DND-41 (cell line): Measurements from ENCODE around the gene FAM193A.

Experiments
- ATAC-seq: fragments of 200-7000 bp; cut with Tn5 transposase; 3 replicates; pipeline ENCODE4 v1.9.1; 2021; ENCODE audit warnings: low read depth; ENCODE audit not compliant: insufficient read depth
- DNase-seq: peaks from one replicate; pipeline ENCODE4 v3.0.0-alpha.2; 2020
- H2AFZ ChIP-seq: 2 replicates; pipeline ENCODE4 v1.6.0; 2012; ENCODE audit warnings: low read depth, low read length
- H3K27ac ChIP-seq: 2 replicates; pipeline ENCODE4 v1.5.1; 2012; ENCODE audit warnings: low read length, inconsistent platforms
- H3K27me3 ChIP-seq: fragments of 200-600 bp; sonication (generic); 2 replicates; pipeline ENCODE4 v1.6.0; 2012; ENCODE audit warnings: low read length, mild to moderate bottlenecking, inconsistent platforms; ENCODE audit not compliant: insufficient read depth, poor library complexity
- H3K36me3 ChIP-seq: 2 replicates; pipeline ENCODE4 v1.5.1; 2012; ENCODE audit warnings: low read length, inconsistent platforms; ENCODE audit not compliant: insufficient read depth
- H3K4me1 ChIP-seq: 2 replicates; pipeline ENCODE4 v1.5.1; 2012; ENCODE audit warnings: mild to moderate bottlenecking, low read length; ENCODE audit not compliant: insufficient read depth
- H3K4me2 ChIP-seq: 2 replicates; pipeline ENCODE4 v1.6.0; 2012; ENCODE audit warnings: mild to moderate bottlenecking, moderate library complexity, low read length, inconsistent platforms; ENCODE audit not compliant: insufficient read depth
- H3K4me3 ChIP-seq, 2 experiments: fragments of 200-600 bp in 1 of 2; shearing (Covaris generic) in 1 of 2; 2 replicates each; pipeline ENCODE4 v1.5.1; 2012 to 2016; ENCODE audit warnings: inconsistent platforms in 2 of 2, low read length in 2 of 2, mild to moderate bottlenecking in 2 of 2, low read depth in 1 of 2, moderate library complexity in 1 of 2
- H3K79me2 ChIP-seq: 2 replicates; pipeline ENCODE4 v1.6.0; 2012; ENCODE audit warnings: low read length, inconsistent platforms; ENCODE audit not compliant: insufficient read depth
- H3K9ac ChIP-seq: 2 replicates; pipeline ENCODE4 v1.6.0; 2012; ENCODE audit warnings: low read depth, mild to moderate bottlenecking, inconsistent platforms, low read length, moderate library complexity
- H3K9me3 ChIP-seq: 2 replicates; pipeline ENCODE4 v1.5.1; 2012; ENCODE audit warnings: low read length, moderate library complexity, mild to moderate bottlenecking, inconsistent platforms; ENCODE audit not compliant: insufficient read depth, severe bottlenecking
- H4K20me1 ChIP-seq: 2 replicates; pipeline ENCODE4 v1.6.0; 2012; ENCODE audit warnings: low read length; ENCODE audit not compliant: insufficient read depth
- CTCF ChIP-seq: IDR thresholded peaks from 2 replicates; pipeline ENCODE4 v1.5.1; 2012; ENCODE audit warnings: borderline replicate concordance, low read length, moderate library complexity, mild to moderate bottlenecking; ENCODE audit not compliant: poor library complexity, severe bottlenecking; ENCODE audit errors: extremely low read depth
- EZH2 ChIP-seq: IDR thresholded peaks from 3 replicates; pipeline ENCODE4 v1.6.1; 2012; ENCODE audit warnings: borderline replicate concordance, low read depth, mild to moderate bottlenecking, moderate library complexity, low read length, inconsistent platforms; ENCODE audit not compliant: severe bottlenecking

FAM193A gene

GRCh38 chr4:2733001-2733843 is 196.8 kb downstream of the FAM193A start:
- no peaks in the 10 kb centered on the region for H3K27me3 ChIP-seq
- ATAC-seq (peak; percentile 17; the same call in 1 of the 3 replicates), DNase-seq (no peak)
- peaks cover 45% of the 10 kb centered on the region for H3K36me3 ChIP-seq
- no peak overlapping the region for H2AFZ ChIP-seq
- no peak overlapping the region for H3K4me2 ChIP-seq
- no peaks in the 10 kb centered on the region for H3K79me2 ChIP-seq
- peaks cover 4% of the 10 kb centered on the region for H3K9me3 ChIP-seq
- H3K27ac ChIP-seq = no peak overlapping the region
- H4K20me1 ChIP-seq = 0 out of 2 replicates have a peak, but pooled peaks cover 5% of the 10 kb centered on the region
- H3K4me3 ChIP-seq = no peak overlapping the region
- no peak overlapping the region for H3K9ac ChIP-seq
- TF ChIP-seq CTCF (no peak), EZH2 (no peak)
- H3K4me1 ChIP-seq = no peaks in the 10 kb centered on the region

DNA sequence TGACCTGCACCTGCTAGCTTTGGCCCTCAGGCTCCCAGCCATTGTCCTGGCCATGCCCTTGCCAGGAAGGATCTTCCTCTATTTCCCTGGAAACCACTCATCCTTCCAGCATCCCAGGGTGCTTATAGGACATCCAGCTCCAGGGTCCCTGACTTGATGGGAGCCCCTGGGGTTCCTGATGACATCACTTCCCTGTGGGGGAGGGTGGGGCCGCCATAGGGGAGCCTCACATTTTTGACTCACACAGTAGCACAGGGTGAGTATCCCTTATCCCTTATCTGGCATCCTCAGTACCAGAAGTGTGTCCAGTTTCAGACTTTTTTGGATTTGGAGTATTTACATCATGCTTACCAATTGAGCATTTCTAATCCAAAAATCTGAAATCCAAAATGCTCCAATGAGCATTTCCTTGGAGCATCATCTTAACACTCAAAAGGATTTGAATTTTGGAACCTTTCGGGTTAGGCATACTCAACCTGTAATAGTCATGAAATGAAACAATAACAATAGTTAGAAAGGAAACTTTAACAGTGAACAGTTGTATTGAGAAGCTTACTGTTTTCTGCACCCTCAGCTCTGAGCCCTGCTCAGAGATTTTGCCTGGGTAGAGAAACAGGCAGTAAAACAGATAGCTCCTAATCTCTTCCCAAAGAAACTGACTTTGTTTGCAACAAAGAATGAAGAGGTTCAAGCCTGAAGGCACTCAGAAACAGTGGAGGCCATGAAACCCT is 197.6 kb downstream of the FAM193A start:
- peaks cover 4% of the 10 kb centered on the region for H3K9me3 ChIP-seq
- peaks cover 43% of the 10 kb centered on the region for H3K36me3 ChIP-seq
- no peaks in the 10 kb centered on the region for H3K4me1 ChIP-seq
- ATAC-seq = no peak
- no peak overlapping the region for H3K4me3 ChIP-seq
- H3K27ac ChIP-seq = no peak overlapping the region
- no peak overlapping the region for H3K4me2 ChIP-seq
- H3K27me3 ChIP-seq = no peaks in the 10 kb centered on the region
- no peak overlapping the region for H3K9ac ChIP-seq
- TF ChIP-seq EZH2 (no peak), CTCF (no peak)
- no peaks in the 10 kb centered on the region for H3K79me2 ChIP-seq
- DNase-seq = no peak
- H2AFZ ChIP-seq = no peak overlapping the region
- 0 out of 2 replicates have a peak, but pooled peaks cover 3% of the 10 kb centered on the region for H4K20me1 ChIP-seq

- peaks cover 4% of the 10 kb centered on the region for H3K9me3 ChIP-seq
- no peak overlapping the region for H3K4me2 ChIP-seq
- no peak overlapping the region for H3K27ac ChIP-seq
- H3K79me2 ChIP-seq = no peaks in the 10 kb centered on the region
- H3K4me1 ChIP-seq = no peaks in the 10 kb centered on the region
- H3K4me3 ChIP-seq = no peak overlapping the region
- H3K36me3 ChIP-seq = peaks cover 37% of the 10 kb centered on the region
- H4K20me1 ChIP-seq = no peaks in the 10 kb centered on the region
- H3K27me3 ChIP-seq = no peaks in the 10 kb centered on the region
- no peak for TF ChIP-seq CTCF
- TF ChIP-seq EZH2 = no peak
- DNase-seq (no peak), ATAC-seq (no peak)
- no peak overlapping the region for H2AFZ ChIP-seq
- H3K9ac ChIP-seq = no peak overlapping the region
These were observed 198.2 kb downstream of the FAM193A start for GRCh38 chr4:2734612-2735011.
